WTC11 (cell line): ENCODE measurements around the gene OXLD1. TPM values are rescaled to one million over a fixed set of nuclear protein-coding genes. Genes with fewer than 3 reads are reported as not detected.

Source experiments
- ATAC-seq: fragments of 200-7000 bp; cut with Tn5 transposase; 2 replicates; pipeline ENCODE4 v1.10.0; 2021; ENCODE audit warnings: mild to moderate bottlenecking, moderate library complexity
- CTCF ChIA-PET: fragments of 300-600 bp; sonication (Branson Sonifier 250); formaldehyde crosslinking; loops from one replicate; lab custom pipeline; 2021; ENCODE audit warnings: antibody characterized with exemption; lab: Charles Lee
- POLR2A ChIA-PET: fragments of 350-600 bp; sonication (Branson Sonifier 250); formaldehyde crosslinking; loops from one replicate; lab custom pipeline; 2021; ENCODE audit warnings: antibody characterized with exemption; lab: Charles Lee
- DNase-seq: peaks from one replicate; pipeline ENCODE4 v3.0.0; 2021; ENCODE audit warnings: low spot score
- H3K27ac Mint-ChIP-seq: 2 replicates; pipeline ENCODE4 v1.8.0; 2021; ENCODE audit warnings: mixed read lengths
- H3K27me3 Mint-ChIP-seq: 2 replicates; pipeline ENCODE4 v1.8.0; 2021; ENCODE audit warnings: low read depth, mild to moderate bottlenecking, moderate library complexity, mixed read lengths
- H3K36me3 Mint-ChIP-seq: 2 replicates; pipeline ENCODE4 v1.8.0; 2021; ENCODE audit warnings: mixed read lengths
- H3K4me1 Mint-ChIP-seq: 2 replicates; pipeline ENCODE4 v1.8.0; 2022; ENCODE audit warnings: mixed read lengths
- H3K4me3 Mint-ChIP-seq: 2 replicates; pipeline ENCODE4 v1.8.0; 2021; ENCODE audit warnings: mild to moderate bottlenecking, moderate library complexity, mixed read lengths
- H3K9me3 Mint-ChIP-seq: 2 replicates; pipeline ENCODE4 v1.8.0; 2021; ENCODE audit warnings: mixed read lengths
- CTCF ChIP-seq: fragments of 200-600 bp; IDR thresholded peaks from 2 replicates; pipeline ENCODE4 v1.8.0; 2022; ENCODE audit warnings: antibody characterized with exemption
- GABPB1 ChIP-seq: sonication (generic); formaldehyde crosslinking; IDR thresholded peaks from 2 replicates; pipeline ENCODE4 v1.8.1; 2023; ENCODE audit warnings: mild to moderate bottlenecking, missing genetic modification reagents
- GTF2I ChIP-seq: fragments of 250-450 bp; sonication (Bioruptor Pico); conservative IDR thresholded peaks from 2 replicates; pipeline ENCODE4 v1.4.0; 2021; ENCODE audit warnings: mild to moderate bottlenecking
- JAZF1 ChIP-seq: fragments of 250-450 bp; sonication (Bioruptor Pico); IDR thresholded peaks from 2 replicates; pipeline ENCODE4 v1.9.0; 2021; ENCODE audit warnings: moderate library complexity, mild to moderate bottlenecking, inconsistent platforms
- MXD4 ChIP-seq: fragments of 250-450 bp; sonication (Bioruptor Pico); IDR thresholded peaks from 2 replicates; pipeline ENCODE4 v1.8.0; 2021; ENCODE audit warnings: mild to moderate bottlenecking, moderate library complexity, borderline replicate concordance
- PREB ChIP-seq: sonication (generic); formaldehyde crosslinking; IDR thresholded peaks from 2 replicates; pipeline ENCODE4 v1.8.1; 2022; ENCODE audit warnings: mild to moderate bottlenecking, missing genetic modification reagents, moderate library complexity, borderline replicate concordance
- SMAD3 ChIP-seq: sonication (generic); formaldehyde crosslinking; IDR thresholded peaks from 2 replicates; pipeline ENCODE4 v1.8.0; 2022; ENCODE audit warnings: missing genetic modification reagents, mild to moderate bottlenecking, borderline replicate concordance
- SOX15 ChIP-seq: fragments of 250-450 bp; sonication (Bioruptor Pico); IDR thresholded peaks from 2 replicates; pipeline ENCODE4 v1.9.0; 2021; ENCODE audit warnings: mild to moderate bottlenecking
- TEAD4 ChIP-seq: sonication (generic); formaldehyde crosslinking; IDR thresholded peaks from 2 replicates; pipeline ENCODE4 v1.8.0; 2022; ENCODE audit warnings: mild to moderate bottlenecking, missing genetic modification reagents
- ZBTB21 ChIP-seq: sonication (generic); formaldehyde crosslinking; IDR thresholded peaks from 2 replicates; pipeline ENCODE4 v1.8.1; 2023; ENCODE audit warnings: mild to moderate bottlenecking, missing genetic modification reagents, borderline replicate concordance
- ZNF121 ChIP-seq: sonication (generic); formaldehyde crosslinking; IDR thresholded peaks from 2 replicates; pipeline ENCODE4 v1.8.0; 2023; ENCODE audit warnings: missing genetic modification reagents
- ZNF232 ChIP-seq: sonication (generic); formaldehyde crosslinking; IDR thresholded peaks from 2 replicates; pipeline ENCODE4 v1.8.0; 2022; ENCODE audit warnings: mild to moderate bottlenecking, missing genetic modification reagents
- ZNF396 ChIP-seq: fragments of 250-450 bp; sonication (Bioruptor Pico); IDR thresholded peaks from 2 replicates; pipeline ENCODE4 v1.8.0; 2021; ENCODE audit warnings: mild to moderate bottlenecking, moderate library complexity, borderline replicate concordance
- ZNF423 ChIP-seq: fragments of 250-450 bp; sonication (Bioruptor Pico); IDR thresholded peaks from 2 replicates; pipeline ENCODE4 v2.1.2; 2022; ENCODE audit warnings: mild to moderate bottlenecking, moderate library complexity
- total RNA-seq: library from RNA; stranded (reverse); gene quantifications from 3 replicates; pipeline ENCODE4 v1.2.3, GENCODE V29; 2021
- TF ChIP-seq, protein P1 (sequence below): sonication (generic); formaldehyde crosslinking; IDR thresholded peaks from 2 replicates; pipeline ENCODE4 v1.8.0; 2022; ENCODE audit warnings: mild to moderate bottlenecking, missing genetic modification reagents
- TF ChIP-seq, protein P2 (sequence below): sonication (generic); formaldehyde crosslinking; IDR thresholded peaks from 2 replicates; pipeline ENCODE4 v1.8.1; 2023; ENCODE audit warnings: mild to moderate bottlenecking, missing genetic modification reagents, borderline replicate concordance
- TF ChIP-seq, protein P3 (sequence below): sonication (generic); formaldehyde crosslinking; IDR thresholded peaks from 2 replicates; pipeline ENCODE4 v1.8.1; 2022; ENCODE audit warnings: mild to moderate bottlenecking, moderate library complexity, missing genetic modification reagents
- TF ChIP-seq, protein P4 (sequence below): sonication (generic); formaldehyde crosslinking; IDR thresholded peaks from 2 replicates; pipeline ENCODE4 v1.8.0; 2023; ENCODE audit warnings: mild to moderate bottlenecking, missing genetic modification reagents
- TF ChIP-seq, protein P5 (sequence below): sonication (generic); formaldehyde crosslinking; conservative IDR thresholded peaks from 2 replicates; pipeline ENCODE4 v1.8.1; 2022; ENCODE audit warnings: mild to moderate bottlenecking, missing genetic modification reagents
- TF ChIP-seq, protein P6 (sequence below): fragments of 250-450 bp; sonication (Bioruptor Pico); IDR thresholded peaks from 2 replicates; pipeline ENCODE4 v1.9.0; 2021; ENCODE audit warnings: mild to moderate bottlenecking

OXLD1 gene
- total RNA-seq, 1 experiment from 2014 or later, result 49.6 TPM

DNA sequence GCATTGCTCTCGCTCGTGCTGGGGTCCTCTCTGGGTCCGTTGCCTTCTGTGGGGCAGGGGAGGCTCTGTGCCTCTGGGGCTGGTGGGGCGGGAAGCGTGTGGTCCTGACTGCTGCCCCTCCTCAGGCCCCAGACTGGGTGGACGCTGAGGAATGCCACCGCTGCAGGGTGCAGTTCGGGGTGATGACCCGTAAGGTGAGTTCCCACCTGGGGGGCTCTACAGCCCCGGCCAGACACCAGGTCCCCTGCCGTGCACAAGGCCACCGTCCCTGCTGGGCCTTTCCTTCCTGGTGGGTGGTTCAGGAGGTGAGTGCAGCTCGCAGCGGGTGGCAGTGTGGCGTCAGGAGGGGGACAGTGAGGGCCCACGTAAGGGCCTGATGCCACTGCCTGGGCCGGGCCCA is 24.1 kb upstream of the OXLD1 start:
- no peak for DNase-seq
- Mint-ChIP-seq H3K4me1 (no peaks in the 10 kb centered on the region), H3K27ac (no peak overlapping the region)
- TF ChIP-seq SMAD3 (CRISPR knock-in tag) (no peak), ZBTB21 (CRISPR knock-in tag) (no peak), ZNF396 (no peak), GTF2I (CRISPR knock-in tag) (no peak), CTCF (no peak), TEAD4 (no peak)
- TF ChIP-seq, all 79 proteins: peak for 0
- no peaks in the 10 kb centered on the region for H3K9me3 Mint-ChIP-seq
- no peak overlapping the region for H3K4me3 Mint-ChIP-seq
- ATAC-seq, result no peak
- ChIA-PET POLR2A (no interaction called here), CTCF (no interaction called here)
- no peaks in the 10 kb centered on the region for H3K27me3 Mint-ChIP-seq
- H3K36me3 Mint-ChIP-seq, result peaks cover 36% of the 10 kb centered on the region

GRCh38 chr17:81690066-81690465 is 23.7 kb upstream of the OXLD1 start:
- Mint-ChIP-seq H3K36me3 (peaks cover 36% of the 10 kb centered on the region), H3K4me1 (no peaks in the 10 kb centered on the region), H3K27ac (no peak overlapping the region), H3K9me3 (no peaks in the 10 kb centered on the region), H3K4me3 (no peak overlapping the region), H3K27me3 (no peaks in the 10 kb centered on the region)
- DNase-seq (no peak), ATAC-seq (no peak)
- TF ChIP-seq, protein P1, sequence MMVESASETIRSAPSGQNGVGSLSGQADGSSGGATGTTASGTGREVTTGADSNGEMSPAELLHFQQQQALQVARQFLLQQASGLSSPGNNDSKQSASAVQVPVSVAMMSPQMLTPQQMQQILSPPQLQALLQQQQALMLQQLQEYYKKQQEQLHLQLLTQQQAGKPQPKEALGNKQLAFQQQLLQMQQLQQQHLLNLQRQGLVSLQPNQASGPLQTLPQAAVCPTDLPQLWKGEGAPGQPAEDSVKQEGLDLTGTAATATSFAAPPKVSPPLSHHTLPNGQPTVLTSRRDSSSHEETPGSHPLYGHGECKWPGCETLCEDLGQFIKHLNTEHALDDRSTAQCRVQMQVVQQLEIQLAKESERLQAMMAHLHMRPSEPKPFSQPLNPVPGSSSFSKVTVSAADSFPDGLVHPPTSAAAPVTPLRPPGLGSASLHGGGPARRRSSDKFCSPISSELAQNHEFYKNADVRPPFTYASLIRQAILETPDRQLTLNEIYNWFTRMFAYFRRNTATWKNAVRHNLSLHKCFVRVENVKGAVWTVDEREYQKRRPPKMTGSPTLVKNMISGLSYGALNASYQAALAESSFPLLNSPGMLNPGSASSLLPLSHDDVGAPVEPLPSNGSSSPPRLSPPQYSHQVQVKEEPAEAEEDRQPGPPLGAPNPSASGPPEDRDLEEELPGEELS (CRISPR knock-in tag), result no peak
- TF ChIP-seq ZNF232 (CRISPR knock-in tag), result no peak
- no peak for TF ChIP-seq ZNF121 (CRISPR knock-in tag)
- TF ChIP-seq GABPB1 (CRISPR knock-in tag), result no peak
- TF ChIP-seq PREB (CRISPR knock-in tag), result no peak
- TF ChIP-seq SOX15, result no peak
- TF ChIP-seq TEAD4, result no peak
- TF ChIP-seq, protein P2, sequence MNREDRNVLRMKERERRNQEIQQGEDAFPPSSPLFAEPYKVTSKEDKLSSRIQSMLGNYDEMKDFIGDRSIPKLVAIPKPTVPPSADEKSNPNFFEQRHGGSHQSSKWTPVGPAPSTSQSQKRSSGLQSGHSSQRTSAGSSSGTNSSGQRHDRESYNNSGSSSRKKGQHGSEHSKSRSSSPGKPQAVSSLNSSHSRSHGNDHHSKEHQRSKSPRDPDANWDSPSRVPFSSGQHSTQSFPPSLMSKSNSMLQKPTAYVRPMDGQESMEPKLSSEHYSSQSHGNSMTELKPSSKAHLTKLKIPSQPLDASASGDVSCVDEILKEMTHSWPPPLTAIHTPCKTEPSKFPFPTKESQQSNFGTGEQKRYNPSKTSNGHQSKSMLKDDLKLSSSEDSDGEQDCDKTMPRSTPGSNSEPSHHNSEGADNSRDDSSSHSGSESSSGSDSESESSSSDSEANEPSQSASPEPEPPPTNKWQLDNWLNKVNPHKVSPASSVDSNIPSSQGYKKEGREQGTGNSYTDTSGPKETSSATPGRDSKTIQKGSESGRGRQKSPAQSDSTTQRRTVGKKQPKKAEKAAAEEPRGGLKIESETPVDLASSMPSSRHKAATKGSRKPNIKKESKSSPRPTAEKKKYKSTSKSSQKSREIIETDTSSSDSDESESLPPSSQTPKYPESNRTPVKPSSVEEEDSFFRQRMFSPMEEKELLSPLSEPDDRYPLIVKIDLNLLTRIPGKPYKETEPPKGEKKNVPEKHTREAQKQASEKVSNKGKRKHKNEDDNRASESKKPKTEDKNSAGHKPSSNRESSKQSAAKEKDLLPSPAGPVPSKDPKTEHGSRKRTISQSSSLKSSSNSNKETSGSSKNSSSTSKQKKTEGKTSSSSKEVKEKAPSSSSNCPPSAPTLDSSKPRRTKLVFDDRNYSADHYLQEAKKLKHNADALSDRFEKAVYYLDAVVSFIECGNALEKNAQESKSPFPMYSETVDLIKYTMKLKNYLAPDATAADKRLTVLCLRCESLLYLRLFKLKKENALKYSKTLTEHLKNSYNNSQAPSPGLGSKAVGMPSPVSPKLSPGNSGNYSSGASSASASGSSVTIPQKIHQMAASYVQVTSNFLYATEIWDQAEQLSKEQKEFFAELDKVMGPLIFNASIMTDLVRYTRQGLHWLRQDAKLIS (CRISPR knock-in tag), result no peak
- TF ChIP-seq ZNF396, result no peak
- no peak for TF ChIP-seq ZNF423 (CRISPR knock-in tag)
- ChIA-PET CTCF (no interaction called here), POLR2A (no interaction called here)

DNA sequence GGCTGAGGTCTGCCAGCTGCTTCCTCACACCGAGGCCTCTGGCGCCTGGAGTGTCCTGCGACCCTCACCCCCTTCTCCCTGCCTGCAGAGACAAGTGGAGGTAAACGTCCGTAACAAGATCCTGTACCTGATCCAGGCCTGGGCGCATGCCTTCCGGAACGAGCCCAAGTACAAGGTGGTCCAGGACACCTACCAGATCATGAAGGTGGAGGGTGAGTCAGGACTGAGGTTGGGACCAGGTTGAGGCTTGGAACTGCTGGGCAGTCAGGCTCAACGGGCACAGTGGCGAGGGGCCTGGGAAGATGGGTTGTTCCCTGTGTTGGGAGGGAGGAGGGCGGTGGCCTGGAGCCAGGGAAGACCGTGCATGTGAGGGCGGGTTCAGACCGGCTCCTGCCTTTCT is 22.2 kb upstream of the OXLD1 start:
- ATAC-seq (no peak), DNase-seq (no peak)
- Mint-ChIP-seq H3K27me3 (no peaks in the 10 kb centered on the region; the same call in 1 of the 2 replicates), H3K9me3 (no peaks in the 10 kb centered on the region), H3K27ac (peak overlapping the region; percentile 70; the same call in 1 of the 2 replicates), H3K4me1 (peaks cover 7% of the 10 kb centered on the region), H3K4me3 (no peak overlapping the region), H3K36me3 (peaks cover 36% of the 10 kb centered on the region)
- ChIA-PET CTCF (no interaction called here), POLR2A (no interaction called here)
- TF ChIP-seq TEAD4, result no peak
- TF ChIP-seq, protein P3, sequence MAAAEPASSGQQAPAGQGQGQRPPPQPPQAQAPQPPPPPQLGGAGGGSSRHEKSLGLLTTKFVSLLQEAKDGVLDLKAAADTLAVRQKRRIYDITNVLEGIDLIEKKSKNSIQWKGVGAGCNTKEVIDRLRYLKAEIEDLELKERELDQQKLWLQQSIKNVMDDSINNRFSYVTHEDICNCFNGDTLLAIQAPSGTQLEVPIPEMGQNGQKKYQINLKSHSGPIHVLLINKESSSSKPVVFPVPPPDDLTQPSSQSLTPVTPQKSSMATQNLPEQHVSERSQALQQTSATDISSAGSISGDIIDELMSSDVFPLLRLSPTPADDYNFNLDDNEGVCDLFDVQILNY (CRISPR knock-in tag), result no peak
- TF ChIP-seq, protein P4, sequence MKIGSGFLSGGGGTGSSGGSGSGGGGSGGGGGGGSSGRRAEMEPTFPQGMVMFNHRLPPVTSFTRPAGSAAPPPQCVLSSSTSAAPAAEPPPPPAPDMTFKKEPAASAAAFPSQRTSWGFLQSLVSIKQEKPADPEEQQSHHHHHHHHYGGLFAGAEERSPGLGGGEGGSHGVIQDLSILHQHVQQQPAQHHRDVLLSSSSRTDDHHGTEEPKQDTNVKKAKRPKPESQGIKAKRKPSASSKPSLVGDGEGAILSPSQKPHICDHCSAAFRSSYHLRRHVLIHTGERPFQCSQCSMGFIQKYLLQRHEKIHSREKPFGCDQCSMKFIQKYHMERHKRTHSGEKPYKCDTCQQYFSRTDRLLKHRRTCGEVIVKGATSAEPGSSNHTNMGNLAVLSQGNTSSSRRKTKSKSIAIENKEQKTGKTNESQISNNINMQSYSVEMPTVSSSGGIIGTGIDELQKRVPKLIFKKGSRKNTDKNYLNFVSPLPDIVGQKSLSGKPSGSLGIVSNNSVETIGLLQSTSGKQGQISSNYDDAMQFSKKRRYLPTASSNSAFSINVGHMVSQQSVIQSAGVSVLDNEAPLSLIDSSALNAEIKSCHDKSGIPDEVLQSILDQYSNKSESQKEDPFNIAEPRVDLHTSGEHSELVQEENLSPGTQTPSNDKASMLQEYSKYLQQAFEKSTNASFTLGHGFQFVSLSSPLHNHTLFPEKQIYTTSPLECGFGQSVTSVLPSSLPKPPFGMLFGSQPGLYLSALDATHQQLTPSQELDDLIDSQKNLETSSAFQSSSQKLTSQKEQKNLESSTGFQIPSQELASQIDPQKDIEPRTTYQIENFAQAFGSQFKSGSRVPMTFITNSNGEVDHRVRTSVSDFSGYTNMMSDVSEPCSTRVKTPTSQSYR (CRISPR knock-in tag), result no peak
- no peak for TF ChIP-seq MXD4 (CRISPR knock-in tag)
- TF ChIP-seq, protein P5, sequence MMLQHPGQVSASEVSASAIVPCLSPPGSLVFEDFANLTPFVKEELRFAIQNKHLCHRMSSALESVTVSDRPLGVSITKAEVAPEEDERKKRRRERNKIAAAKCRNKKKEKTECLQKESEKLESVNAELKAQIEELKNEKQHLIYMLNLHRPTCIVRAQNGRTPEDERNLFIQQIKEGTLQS (CRISPR knock-in tag), result no peak
- TF ChIP-seq JAZF1 (CRISPR knock-in tag), result no peak
- TF ChIP-seq, protein P6, sequence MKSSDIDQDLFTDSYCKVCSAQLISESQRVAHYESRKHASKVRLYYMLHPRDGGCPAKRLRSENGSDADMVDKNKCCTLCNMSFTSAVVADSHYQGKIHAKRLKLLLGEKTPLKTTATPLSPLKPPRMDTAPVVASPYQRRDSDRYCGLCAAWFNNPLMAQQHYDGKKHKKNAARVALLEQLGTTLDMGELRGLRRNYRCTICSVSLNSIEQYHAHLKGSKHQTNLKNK (CRISPR knock-in tag), result no peak
